Endothelial cell (in vitro differentiated cells): ENCODE results near the gene MET. TPM values are rescaled to one million over a fixed set of nuclear protein-coding genes. Genes with fewer than 3 reads are reported as not detected.
"Not testable (repeated sequence)": the region's sequence is repeated elsewhere in the genome, so short reads cannot be mapped to it uniquely, and the experiment has no call there.

Experiments used
- DNase-seq: peaks from one replicate; pipeline ENCODE4 v3.0.0; 2021; ENCODE audit warnings: low spot score
- H3K27ac Mint-ChIP-seq: one replicate; pipeline ENCODE4 v1.8.0; 2021; ENCODE audit warnings: mixed read lengths, inconsistent platforms; ENCODE audit not compliant: unreplicated experiment
- H3K27me3 Mint-ChIP-seq: one replicate; pipeline ENCODE4 v1.8.0; 2021; ENCODE audit warnings: mild to moderate bottlenecking, moderate library complexity, mixed read lengths, inconsistent platforms; ENCODE audit not compliant: unreplicated experiment
- H3K36me3 Mint-ChIP-seq: one replicate; pipeline ENCODE4 v1.8.0; 2021; ENCODE audit warnings: mild to moderate bottlenecking, low read depth, mixed read lengths, inconsistent platforms; ENCODE audit not compliant: unreplicated experiment
- H3K4me1 Mint-ChIP-seq: one replicate; pipeline ENCODE4 v1.8.0; 2021; ENCODE audit warnings: mild to moderate bottlenecking, mixed read lengths, inconsistent platforms; ENCODE audit not compliant: unreplicated experiment
- H3K4me3 Mint-ChIP-seq: one replicate; pipeline ENCODE4 v1.8.0; 2021; ENCODE audit warnings: mild to moderate bottlenecking, mixed read lengths, inconsistent platforms; ENCODE audit not compliant: unreplicated experiment
- H3K9me3 Mint-ChIP-seq: one replicate; pipeline ENCODE4 v1.8.0; 2021; ENCODE audit warnings: mixed read lengths, inconsistent platforms; ENCODE audit not compliant: unreplicated experiment
- total RNA-seq: library from RNA; stranded (reverse); fragmentation: NEBNext Ultra II Directional; extraction: Animal tissue kit (Norgen Biotek cat#: 25700); gene quantifications from one replicate; pipeline ENCODE4 v1.2.1, GENCODE V29; 2021; ENCODE audit not compliant: unreplicated experiment
- TF ChIP-seq, protein P1 (sequence below): fragments of 200-600 bp; sonication (generic); IDR thresholded peaks from one replicate; pipeline ENCODE4 v1.5.0; 2021; ENCODE audit warnings: antibody characterized with exemption; ENCODE audit not compliant: unreplicated experiment

Gene MET
- total RNA-seq, 1 donor from 2014 or later = 35.1 TPM

DNA sequence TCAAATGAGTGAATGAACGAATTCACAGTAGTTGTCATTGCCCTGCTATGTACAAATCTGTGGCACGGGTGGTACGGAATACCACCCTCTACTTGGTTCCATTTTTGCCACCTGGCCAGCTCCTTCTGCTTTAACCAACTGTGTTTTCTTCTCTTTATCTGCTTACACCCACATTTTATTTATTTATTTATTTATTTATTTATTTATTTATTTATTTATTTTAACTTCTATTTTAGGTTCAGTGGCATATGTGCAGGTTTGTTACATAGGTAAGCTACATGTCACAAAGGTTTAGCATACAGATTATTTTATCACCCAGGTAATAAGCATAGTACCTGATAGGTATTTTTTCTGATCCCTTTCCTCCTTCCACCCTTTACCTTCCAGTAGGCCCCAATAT is 148.2 kb downstream of the MET start:
- Mint-ChIP-seq H3K4me1 (peaks cover 5% of the 10 kb centered on the region), H3K4me3 (no peak overlapping the region), H3K27ac (no peak overlapping the region), H3K27me3 (no peaks in the 10 kb centered on the region), H3K36me3 (no peaks in the 10 kb centered on the region), H3K9me3 (no peaks in the 10 kb centered on the region)
- no peak for DNase-seq
- TF ChIP-seq, protein P1, sequence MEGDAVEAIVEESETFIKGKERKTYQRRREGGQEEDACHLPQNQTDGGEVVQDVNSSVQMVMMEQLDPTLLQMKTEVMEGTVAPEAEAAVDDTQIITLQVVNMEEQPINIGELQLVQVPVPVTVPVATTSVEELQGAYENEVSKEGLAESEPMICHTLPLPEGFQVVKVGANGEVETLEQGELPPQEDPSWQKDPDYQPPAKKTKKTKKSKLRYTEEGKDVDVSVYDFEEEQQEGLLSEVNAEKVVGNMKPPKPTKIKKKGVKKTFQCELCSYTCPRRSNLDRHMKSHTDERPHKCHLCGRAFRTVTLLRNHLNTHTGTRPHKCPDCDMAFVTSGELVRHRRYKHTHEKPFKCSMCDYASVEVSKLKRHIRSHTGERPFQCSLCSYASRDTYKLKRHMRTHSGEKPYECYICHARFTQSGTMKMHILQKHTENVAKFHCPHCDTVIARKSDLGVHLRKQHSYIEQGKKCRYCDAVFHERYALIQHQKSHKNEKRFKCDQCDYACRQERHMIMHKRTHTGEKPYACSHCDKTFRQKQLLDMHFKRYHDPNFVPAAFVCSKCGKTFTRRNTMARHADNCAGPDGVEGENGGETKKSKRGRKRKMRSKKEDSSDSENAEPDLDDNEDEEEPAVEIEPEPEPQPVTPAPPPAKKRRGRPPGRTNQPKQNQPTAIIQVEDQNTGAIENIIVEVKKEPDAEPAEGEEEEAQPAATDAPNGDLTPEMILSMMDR = no peak

DNA sequence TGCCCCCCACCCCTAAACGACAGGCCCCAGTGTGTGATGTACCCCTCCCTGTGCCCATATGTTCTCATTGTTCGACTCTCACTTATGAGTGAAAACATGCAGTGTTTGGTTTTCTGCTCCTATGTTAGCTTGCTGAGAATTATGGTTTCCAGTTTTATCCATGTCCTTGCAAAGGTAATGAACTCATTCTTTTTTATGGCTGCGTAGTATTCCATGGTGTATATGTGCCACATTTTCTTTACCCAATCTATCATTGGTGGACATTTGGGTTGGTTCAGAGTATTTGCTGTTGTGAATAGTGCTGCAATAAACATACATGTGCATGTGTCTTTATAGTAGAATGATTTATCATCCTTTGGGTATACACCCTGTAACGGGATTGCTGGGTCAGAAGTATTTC is 149.7 kb downstream of the MET start:
- H3K27me3 Mint-ChIP-seq, DNase-seq, H3K4me3 Mint-ChIP-seq, H3K27ac Mint-ChIP-seq, H3K9me3 Mint-ChIP-seq, H3K36me3 Mint-ChIP-seq, H3K4me1 Mint-ChIP-seq: not testable (repeated sequence)

DNA sequence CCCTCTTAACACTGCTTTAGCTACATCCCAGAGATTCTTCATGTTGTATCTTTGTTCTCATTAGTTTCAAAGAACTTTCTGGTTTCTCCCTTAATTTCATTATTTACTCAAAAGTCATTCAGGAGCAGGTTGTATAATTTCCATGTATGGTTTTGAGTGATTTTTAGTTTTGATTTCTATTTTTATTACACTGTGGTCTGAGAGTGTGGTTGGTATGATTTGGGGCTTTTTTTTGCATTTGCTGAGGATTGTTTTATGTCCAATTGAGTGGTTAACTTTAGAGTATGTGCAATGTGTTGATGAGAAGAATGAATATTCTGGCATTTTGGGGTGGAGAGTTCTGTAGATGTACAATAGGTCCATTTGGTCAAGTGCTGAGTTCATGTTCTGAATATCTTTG is 152.5 kb downstream of the MET start:
- Mint-ChIP-seq H3K27me3 (no peaks in the 10 kb centered on the region), H3K4me3 (no peak overlapping the region), H3K4me1 (peaks cover 5% of the 10 kb centered on the region), H3K36me3 (no peaks in the 10 kb centered on the region), H3K27ac (no peak overlapping the region), H3K9me3 (no peaks in the 10 kb centered on the region)
- TF ChIP-seq, protein P1 = no peak
- no peak for DNase-seq

DNA sequence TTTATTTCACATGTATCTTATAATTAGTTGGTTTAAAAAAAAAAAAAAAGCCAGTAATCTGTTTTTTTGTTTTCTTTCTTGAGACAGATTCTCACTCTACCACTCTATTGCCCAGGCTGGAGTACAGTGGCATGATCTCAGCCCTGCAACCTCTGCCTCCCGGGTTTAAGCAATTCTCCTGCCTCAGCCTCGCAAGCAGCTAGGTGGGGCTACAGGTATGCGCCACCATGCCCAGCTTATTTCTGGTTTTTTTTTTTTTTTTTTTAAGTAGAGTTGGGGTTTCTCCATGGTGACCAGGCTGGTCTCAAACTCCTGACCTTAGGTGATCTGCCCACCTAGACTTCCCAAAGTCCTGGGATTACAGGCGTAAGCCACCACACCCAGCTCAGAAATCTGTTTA is 156.3 kb downstream of the MET start:
- no peak for DNase-seq
- H3K4me1 Mint-ChIP-seq = no peaks in the 10 kb centered on the region
- no peak overlapping the region for H3K27ac Mint-ChIP-seq
- no peaks in the 10 kb centered on the region for H3K36me3 Mint-ChIP-seq
- TF ChIP-seq, protein P1 = no peak
- no peak overlapping the region for H3K4me3 Mint-ChIP-seq
- H3K9me3 Mint-ChIP-seq = no peaks in the 10 kb centered on the region
- peaks cover 3% of the 10 kb centered on the region for H3K27me3 Mint-ChIP-seq

DNA sequence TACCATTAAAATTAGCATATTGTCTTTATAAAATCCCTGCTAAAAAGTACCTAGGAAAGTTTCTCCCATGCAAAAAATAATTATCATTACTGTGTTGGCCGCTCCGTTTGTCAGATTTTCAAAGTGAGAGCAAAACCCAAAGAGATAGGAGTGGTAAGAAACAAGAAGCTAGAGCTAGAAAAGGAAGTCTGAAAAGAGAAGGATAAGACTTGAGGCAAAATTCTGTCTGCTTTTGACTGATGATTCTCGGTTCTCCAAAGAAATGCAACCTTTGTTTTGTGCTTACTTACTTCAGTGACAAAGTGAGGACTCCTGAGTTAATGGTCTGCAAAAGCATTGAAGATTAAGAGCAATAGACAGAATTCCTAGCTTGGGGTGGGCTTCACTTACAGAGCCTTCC is 157.0 kb downstream of the MET start:
- Mint-ChIP-seq H3K27me3 (peaks cover 3% of the 10 kb centered on the region), H3K9me3 (no peaks in the 10 kb centered on the region), H3K4me1 (no peaks in the 10 kb centered on the region), H3K4me3 (no peak overlapping the region), H3K36me3 (no peaks in the 10 kb centered on the region), H3K27ac (no peak overlapping the region)
- DNase-seq = no peak
- TF ChIP-seq, protein P1 = no peak

DNA sequence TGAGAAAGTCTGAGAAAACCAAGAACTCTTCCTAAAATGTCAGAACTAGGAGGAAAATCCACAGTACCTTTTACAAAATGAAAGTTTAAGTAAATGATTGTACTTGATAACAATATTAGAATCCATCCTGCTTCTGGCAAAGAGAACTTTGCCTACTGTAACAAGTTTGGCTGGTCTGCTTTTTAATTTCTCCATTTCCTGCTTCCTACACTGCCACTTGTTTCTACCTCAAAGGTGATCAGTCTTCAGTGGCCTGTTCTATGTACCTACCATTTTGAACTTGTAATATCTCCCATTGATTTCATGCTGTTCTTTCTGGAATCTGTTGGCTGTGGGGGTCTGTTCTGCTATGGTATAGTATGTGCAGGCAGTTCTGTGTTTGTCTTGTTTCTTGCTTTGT is 157.5 kb downstream of the MET start:
- Mint-ChIP-seq H3K36me3 (no peaks in the 10 kb centered on the region), H3K27me3 (peaks cover 3% of the 10 kb centered on the region), H3K4me3 (no peak overlapping the region), H3K27ac (no peak overlapping the region), H3K4me1 (no peaks in the 10 kb centered on the region), H3K9me3 (no peaks in the 10 kb centered on the region)
- TF ChIP-seq, protein P1 = no peak
- no peak for DNase-seq
